Naive thymus-derived CD4-positive, alpha-beta T cell (primary cell): ENCODE results near the gene MON2. TPM values are rescaled to one million over a fixed set of nuclear protein-coding genes. Genes with fewer than 3 reads are reported as not detected.

Experiments
- ATAC-seq: fragments of 150-1000 bp; cut with Tn5 transposase; 2 replicates; pipeline ENCODE4 v1.10.0; 2021; ENCODE audit warnings: mild to moderate bottlenecking, moderate library complexity
- CTCF ChIA-PET: fragments of 350-600 bp; sonication (Branson Sonifier 250); formaldehyde crosslinking; loops from one replicate; lab custom pipeline; 2021; ENCODE audit warnings: antibody characterized with exemption; lab: Charles Lee
- POLR2A ChIA-PET: fragments of 350-600 bp; sonication (Branson Sonifier 250); formaldehyde crosslinking; loops from one replicate; lab custom pipeline; 2021; ENCODE audit warnings: antibody characterized with exemption, inconsistent platforms; lab: Charles Lee
- DNase-seq, 9 donors: peaks; one replicate each; pipeline versions ENCODE4 v3.0.0 to v3.0.0-alpha.2; 2020 to 2022; ENCODE audit warnings: mixed read lengths in 1 of 9
- H3K27ac ChIP-seq: one replicate; pipeline ENCODE4 v1.7.0; 2013; ENCODE audit warnings: mild to moderate bottlenecking, low read depth, low read length, moderate library complexity
- H3K27me3 ChIP-seq, 2 donors: one replicate each; pipeline ENCODE4 v1.7.0; 2013; ENCODE audit warnings: low read length in 2 of 2, mild to moderate bottlenecking in 2 of 2, moderate library complexity in 2 of 2; ENCODE audit not compliant: control insufficient read depth in 2 of 2, insufficient read depth in 2 of 2
- H3K36me3 ChIP-seq, 3 experiments: 1 replicate in 2 of 3; 2 replicates in 1 of 3; pipeline ENCODE4 v1.7.0; 2013; ENCODE audit warnings: low read length in 3 of 3, mild to moderate bottlenecking in 3 of 3, moderate library complexity in 1 of 3; ENCODE audit not compliant: insufficient read depth in 3 of 3, control insufficient read depth in 2 of 3
- H3K4me1 ChIP-seq, 2 donors: one replicate each; pipeline ENCODE4 v1.7.0; 2013; ENCODE audit warnings: low read length in 2 of 2, mild to moderate bottlenecking in 2 of 2, moderate library complexity in 1 of 2; ENCODE audit not compliant: control insufficient read depth in 2 of 2, insufficient read depth in 2 of 2
- H3K4me3 ChIP-seq: 2 replicates; pipeline ENCODE4 v1.7.0; 2013; ENCODE audit warnings: mild to moderate bottlenecking, low read length
- H3K9me3 ChIP-seq, 3 experiments: 1 replicate in 2 of 3; 2 replicates in 1 of 3; pipeline ENCODE4 v1.7.0; 2013; ENCODE audit warnings: low read length in 3 of 3; ENCODE audit not compliant: control insufficient read depth in 2 of 3
- H3K27ac Mint-ChIP-seq, 9 donors: one replicate each; pipeline ENCODE4 v1.8.0; 2020 to 2022; ENCODE audit warnings: mixed read lengths in 9 of 9, mild to moderate bottlenecking in 8 of 9, moderate library complexity in 5 of 9, inconsistent platforms in 2 of 9
- H3K27me3 Mint-ChIP-seq, 5 donors: one replicate each; pipeline ENCODE4 v1.8.0; 2021 to 2022; ENCODE audit warnings: mixed read lengths in 5 of 5, mild to moderate bottlenecking in 1 of 5
- H3K36me3 Mint-ChIP-seq, 5 donors: one replicate each; pipeline ENCODE4 v1.8.0; 2020 to 2022; ENCODE audit warnings: mixed read lengths in 5 of 5, mild to moderate bottlenecking in 3 of 5, inconsistent platforms in 1 of 5
- H3K4me1 Mint-ChIP-seq, 7 donors: one replicate each; pipeline ENCODE4 v1.8.0; 2020 to 2022; ENCODE audit warnings: mixed read lengths in 7 of 7, mild to moderate bottlenecking in 3 of 7, inconsistent platforms in 1 of 7
- H3K4me3 Mint-ChIP-seq, 10 donors: one replicate each; pipeline ENCODE4 v1.8.0; 2020 to 2022; ENCODE audit warnings: mild to moderate bottlenecking in 10 of 10, mixed read lengths in 10 of 10, moderate library complexity in 6 of 10, inconsistent platforms in 2 of 10
- H3K9me3 Mint-ChIP-seq, 11 donors: one replicate each; pipeline ENCODE4 v1.8.0; 2020 to 2022; ENCODE audit warnings: mixed read lengths in 11 of 11, mild to moderate bottlenecking in 4 of 11, inconsistent platforms in 1 of 11, moderate library complexity in 1 of 11
- intact Hi-C, 2 donors: fragments of 100-400 bp; cut with micrococcal nuclease; formaldehyde crosslinking; loops; one replicate each; pipeline ENCODE4 v1.15.1; 2023
- polyA plus RNA-seq, 2 donors: library from polyadenylated mRNA; unstranded; fragments of 300-500 nt; fragmentation: Illumina TruSeq; gene quantifications; one replicate each; pipeline ENCODE4 v1.2.3, GENCODE V29; 2021
- total RNA-seq, 6 experiments: library from RNA in 5 of 6; stranded (reverse) in 5 of 6; gene quantifications; 1 replicate in 5 of 6; 2 replicates in 1 of 6; pipeline ENCODE4 v1.2.3 and lab custom pipeline; 2021 to 2026

The MON2 gene
- total and polyA plus RNA-seq, 7 experiments from 2014 or later: 18.2 to 96.3 (median 68.5) TPM

GRCh38 chr12:62576503-62576902 lies 109.9 kb downstream of the MON2 start:
- POLR2A ChIA-PET: no interaction called here
- H3K27me3 Mint-ChIP-seq: no peaks in the 10 kb centered on the region
- no peak overlapping the region for H3K27ac ChIP-seq
- CTCF ChIA-PET: interaction anchor here (7.0 kb wide), 1 partner anchor 220 kb away, joined by 86 read pairs; no protein-coding TSS in a partner anchor
- no peaks in the 10 kb centered on the region for H3K4me1 Mint-ChIP-seq
- peaks cover 0 to 16% (median 3%) of the 10 kb centered on the region in 3 experiments for H3K36me3 ChIP-seq
- no peaks in the 10 kb centered on the region for H3K4me1 ChIP-seq
- H3K36me3 Mint-ChIP-seq: peaks cover 0 to 14% (median 8%) of the 10 kb centered on the region in 5 donors
- H3K4me3 Mint-ChIP-seq: no peak overlapping the region
- H3K27me3 ChIP-seq: no peaks in the 10 kb centered on the region
- H3K27ac Mint-ChIP-seq: no peak overlapping the region
- no peaks in the 10 kb centered on the region for H3K9me3 ChIP-seq
- H3K4me3 ChIP-seq: no peak overlapping the region
- no peaks in the 10 kb centered on the region for H3K9me3 Mint-ChIP-seq
- intact Hi-C loops: no loop called here
- DNase-seq: no peak
- no peak for ATAC-seq

DNA sequence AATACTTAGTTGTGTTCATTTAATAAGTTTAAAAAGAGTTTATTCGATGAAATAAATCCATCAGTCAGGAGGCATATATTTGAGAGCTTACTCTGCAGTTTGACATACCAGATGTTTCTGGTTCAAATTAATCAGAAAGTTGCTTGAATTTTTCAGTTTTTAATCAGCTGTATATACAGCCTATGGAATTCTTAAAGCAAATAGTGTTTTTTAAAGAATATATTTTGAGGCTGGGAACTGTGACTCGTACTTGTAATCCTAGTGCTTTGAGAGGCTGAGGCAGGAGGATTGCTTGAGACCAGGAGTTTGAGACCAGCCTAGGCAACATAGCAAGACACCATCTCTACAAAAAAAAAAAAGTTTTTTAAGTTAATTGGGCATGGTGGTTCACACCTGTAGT lies 112.1 kb downstream of the MON2 start:
- ATAC-seq: no peak
- no peak overlapping the region for H3K4me3 Mint-ChIP-seq
- intact Hi-C loops: no loop called here
- no peak for DNase-seq
- Histone ChIP-seq H3K4me3 (no peak overlapping the region), H3K36me3 (peaks cover 0 to 14% (median 7%) of the 10 kb centered on the region in 3 experiments), H3K27me3 (no peaks in the 10 kb centered on the region), H3K4me1 (no peaks in the 10 kb centered on the region), H3K9me3 (no peaks in the 10 kb centered on the region), H3K27ac (no peak overlapping the region)
- CTCF ChIA-PET: interaction anchor here (1.0 to 7.0 kb wide), 2 partner anchors 141 to 218 kb away, joined by 3 to 86 read pairs; no protein-coding TSS in a partner anchor
- POLR2A ChIA-PET: no interaction called here
- peaks cover 0 to 2% (median 0%) of the 10 kb centered on the region in 7 donors for H3K4me1 Mint-ChIP-seq
- no peaks in the 10 kb centered on the region for H3K9me3 Mint-ChIP-seq
- H3K27me3 Mint-ChIP-seq: no peaks in the 10 kb centered on the region
- H3K36me3 Mint-ChIP-seq: peaks cover 3 to 24% (median 17%) of the 10 kb centered on the region in 5 donors
- H3K27ac Mint-ChIP-seq: no peak overlapping the region

GRCh38 chr12:62581288-62582064 lies 114.8 kb downstream of the MON2 start:
- Histone ChIP-seq H3K4me3 (no peak overlapping the region), H3K9me3 (no peaks in the 10 kb centered on the region), H3K4me1 (no peaks in the 10 kb centered on the region), H3K27me3 (no peaks in the 10 kb centered on the region), H3K27ac (no peak overlapping the region), H3K36me3 (peaks cover 0 to 12% (median 3%) of the 10 kb centered on the region in 3 experiments)
- intact Hi-C loops: loop anchor here (1.0 kb wide), 6 partner anchors 8 to 218 kb away; no protein-coding TSS in a partner anchor
- H3K4me1 Mint-ChIP-seq: peaks cover 0 to 2% (median 0%) of the 10 kb centered on the region in 7 donors
- DNase-seq: peak in 6 of 9 donors; percentile 18 to 53 (median 34)
- ChIA-PET POLR2A (no interaction called here), CTCF (interaction anchor here (0.6 to 7.0 kb wide), 11 partner anchors 12 to 222 kb away, joined by 3 to 86 read pairs (median 3); no protein-coding TSS in a partner anchor)
- ATAC-seq: peak; percentile 81
- H3K27ac Mint-ChIP-seq: peak overlapping the region in 1 of 9 donors; percentile 21
- H3K9me3 Mint-ChIP-seq: no peaks in the 10 kb centered on the region
- H3K27me3 Mint-ChIP-seq: no peaks in the 10 kb centered on the region
- H3K4me3 Mint-ChIP-seq: no peak overlapping the region
- H3K36me3 Mint-ChIP-seq: peaks cover 3 to 24% (median 13%) of the 10 kb centered on the region in 5 donors

DNA sequence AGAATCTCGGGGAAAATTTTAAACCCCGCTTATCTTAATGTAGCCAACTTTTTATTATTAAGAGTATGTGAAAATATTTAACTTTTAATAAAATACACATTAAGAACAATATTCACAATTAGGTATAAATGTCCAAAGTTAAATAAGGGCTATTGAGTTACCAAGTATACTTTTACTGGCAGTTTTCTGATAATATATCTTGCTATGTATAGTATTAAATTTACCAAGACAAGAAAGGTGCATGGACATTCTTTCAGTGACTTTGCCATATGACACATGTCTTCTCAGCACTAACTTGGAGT lies 115.4 kb downstream of the MON2 start:
- ChIA-PET POLR2A (no interaction called here), CTCF (interaction anchor here (0.8 to 7.0 kb wide), 5 partner anchors 23 to 222 kb away, joined by 3 to 86 read pairs (median 4); no protein-coding TSS in a partner anchor)
- H3K36me3 ChIP-seq: peaks cover 0 to 12% (median 3%) of the 10 kb centered on the region in 3 experiments
- H3K27me3 ChIP-seq: no peaks in the 10 kb centered on the region
- Mint-ChIP-seq H3K9me3 (no peaks in the 10 kb centered on the region), H3K4me3 (no peak overlapping the region), H3K27ac (no peak overlapping the region), H3K36me3 (peaks cover 3 to 28% (median 13%) of the 10 kb centered on the region in 5 donors), H3K27me3 (no peaks in the 10 kb centered on the region), H3K4me1 (peaks cover 0 to 2% (median 0%) of the 10 kb centered on the region in 7 donors)
- ATAC-seq: no peak
- H3K27ac ChIP-seq: no peak overlapping the region
- H3K4me3 ChIP-seq: no peak overlapping the region
- no peak for DNase-seq
- H3K4me1 ChIP-seq: no peaks in the 10 kb centered on the region
- intact Hi-C loops: no loop called here
- H3K9me3 ChIP-seq: no peaks in the 10 kb centered on the region

- H3K36me3 ChIP-seq: peaks cover 0 to 20% (median 3%) of the 10 kb centered on the region in 3 experiments
- no peaks in the 10 kb centered on the region for H3K27me3 ChIP-seq
- peaks cover 3 to 35% (median 20%) of the 10 kb centered on the region in 5 donors for H3K36me3 Mint-ChIP-seq
- DNase-seq (no peak), ATAC-seq (no peak)
- no peak overlapping the region for H3K27ac Mint-ChIP-seq
- no peaks in the 10 kb centered on the region for H3K9me3 Mint-ChIP-seq
- H3K27me3 Mint-ChIP-seq: no peaks in the 10 kb centered on the region
- no peak overlapping the region for H3K4me3 ChIP-seq
- no peaks in the 10 kb centered on the region for H3K4me1 ChIP-seq
- intact Hi-C loops: no loop called here
- no peak overlapping the region for H3K27ac ChIP-seq
- no peak overlapping the region for H3K4me3 Mint-ChIP-seq
- CTCF ChIA-PET: interaction anchor here (1.5 to 1.8 kb wide), 2 partner anchors 8 to 210 kb away, joined by 3 to 9 read pairs; no protein-coding TSS in a partner anchor
- POLR2A ChIA-PET: no interaction called here
- no peaks in the 10 kb centered on the region for H3K9me3 ChIP-seq
- peaks cover 0 to 2% (median 0%) of the 10 kb centered on the region in 7 donors for H3K4me1 Mint-ChIP-seq
Measured at GRCh38 chr12:62584619-62585018, 118.0 kb downstream of the MON2 start.

DNA sequence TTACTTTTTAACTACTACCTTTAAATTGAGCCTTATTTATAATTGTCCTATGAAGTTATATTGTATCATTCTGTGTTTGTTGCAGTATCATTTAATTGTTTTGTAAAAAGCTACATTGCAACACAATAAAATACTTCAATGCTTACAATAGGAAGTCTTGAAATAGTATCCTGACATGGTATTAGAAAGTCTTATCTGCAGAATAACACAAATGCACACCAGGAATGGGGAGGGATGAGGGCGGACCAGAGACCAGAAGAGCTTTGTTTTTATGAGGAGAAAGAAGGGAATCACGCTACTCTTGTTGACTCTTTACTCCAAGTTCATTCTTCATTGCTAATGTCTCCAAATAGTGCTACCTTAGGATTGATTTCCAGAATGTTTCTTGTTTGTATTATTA lies 120.2 kb downstream of the MON2 start:
- Mint-ChIP-seq H3K27ac (no peak overlapping the region), H3K36me3 (peaks cover 3 to 44% (median 24%) of the 10 kb centered on the region in 5 donors), H3K4me3 (no peak overlapping the region), H3K27me3 (no peaks in the 10 kb centered on the region), H3K4me1 (peaks cover 0 to 2% (median 0%) of the 10 kb centered on the region in 7 donors), H3K9me3 (no peaks in the 10 kb centered on the region)
- H3K27ac ChIP-seq: no peak overlapping the region
- H3K9me3 ChIP-seq: no peaks in the 10 kb centered on the region
- ChIA-PET POLR2A (interaction anchor here (1.4 kb wide), 1 partner anchor 16 kb away, joined by 6 read pairs; no protein-coding TSS in a partner anchor), CTCF (interaction anchor here (0.7 kb wide), 1 partner anchor 1884 kb away, joined by 3 read pairs; no protein-coding TSS in a partner anchor)
- H3K36me3 ChIP-seq: peaks cover 0 to 20% (median 12%) of the 10 kb centered on the region in 3 experiments
- DNase-seq (no peak), ATAC-seq (no peak)
- no peak overlapping the region for H3K4me3 ChIP-seq
- intact Hi-C loops: no loop called here
- H3K27me3 ChIP-seq: no peaks in the 10 kb centered on the region
- H3K4me1 ChIP-seq: no peaks in the 10 kb centered on the region
